ENCODE results near the gene ATMIN.

The ATMIN gene

DNA sequence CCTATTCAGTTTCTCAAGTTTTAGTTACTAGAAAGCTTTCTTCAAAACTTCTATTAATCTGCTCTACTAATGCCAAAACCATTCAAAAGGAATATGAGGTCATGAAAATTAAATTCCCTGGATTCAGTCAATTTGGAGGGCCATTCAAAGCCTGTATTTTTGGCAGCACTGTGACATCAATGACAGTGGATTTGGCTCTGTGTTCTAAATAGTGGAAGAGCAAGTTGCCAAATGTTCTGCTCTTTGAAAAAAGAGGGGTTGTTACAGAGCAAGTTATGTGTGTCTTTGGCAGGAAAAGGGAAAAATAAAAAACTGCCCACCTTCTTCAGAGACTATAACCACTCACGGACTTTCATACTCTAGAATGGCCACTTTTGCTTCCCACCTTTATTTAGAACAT, 44.6 kb downstream of the ATMIN start:
- ATAC-seq (ENCODE audit: insufficient read depth, low read depth): no peak
- TF ChIP-seq, protein P1, sequence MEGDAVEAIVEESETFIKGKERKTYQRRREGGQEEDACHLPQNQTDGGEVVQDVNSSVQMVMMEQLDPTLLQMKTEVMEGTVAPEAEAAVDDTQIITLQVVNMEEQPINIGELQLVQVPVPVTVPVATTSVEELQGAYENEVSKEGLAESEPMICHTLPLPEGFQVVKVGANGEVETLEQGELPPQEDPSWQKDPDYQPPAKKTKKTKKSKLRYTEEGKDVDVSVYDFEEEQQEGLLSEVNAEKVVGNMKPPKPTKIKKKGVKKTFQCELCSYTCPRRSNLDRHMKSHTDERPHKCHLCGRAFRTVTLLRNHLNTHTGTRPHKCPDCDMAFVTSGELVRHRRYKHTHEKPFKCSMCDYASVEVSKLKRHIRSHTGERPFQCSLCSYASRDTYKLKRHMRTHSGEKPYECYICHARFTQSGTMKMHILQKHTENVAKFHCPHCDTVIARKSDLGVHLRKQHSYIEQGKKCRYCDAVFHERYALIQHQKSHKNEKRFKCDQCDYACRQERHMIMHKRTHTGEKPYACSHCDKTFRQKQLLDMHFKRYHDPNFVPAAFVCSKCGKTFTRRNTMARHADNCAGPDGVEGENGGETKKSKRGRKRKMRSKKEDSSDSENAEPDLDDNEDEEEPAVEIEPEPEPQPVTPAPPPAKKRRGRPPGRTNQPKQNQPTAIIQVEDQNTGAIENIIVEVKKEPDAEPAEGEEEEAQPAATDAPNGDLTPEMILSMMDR (IDR thresholded peaks at IDR 0.05; ENCODE audit: borderline replicate concordance, extremely low read depth, low read length, poor library complexity, severe bottlenecking): no peak
- TF ChIP-seq EZH2 (IDR thresholded peaks at IDR 0.05; ENCODE audit: borderline replicate concordance, low read depth, low read length, severe bottlenecking): no peak
- H3K27me3 ChIP-seq (ENCODE audit: insufficient read depth, low read length, poor library complexity): no peaks in the 10 kb centered on the region

DNA sequence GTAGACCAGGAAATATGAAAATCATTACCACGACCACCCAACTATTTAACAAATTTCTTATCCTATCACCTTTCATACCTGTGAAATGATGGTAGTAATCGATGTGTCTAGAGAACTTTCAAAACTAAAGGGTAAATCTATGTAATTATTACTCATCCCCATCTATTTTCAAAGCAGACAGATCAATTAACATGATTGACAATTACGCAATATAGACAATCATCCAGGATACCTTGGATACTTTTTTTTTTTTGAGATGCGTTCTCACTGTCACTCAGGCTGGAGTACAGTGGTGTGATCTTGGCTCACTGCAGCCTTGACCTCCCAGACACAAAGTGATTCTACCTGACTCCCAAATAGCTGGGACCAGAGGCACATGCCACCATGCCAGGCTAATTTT, 45.4 kb downstream of the ATMIN start:
- ATAC-seq (ENCODE audit: insufficient read depth, low read depth): no peak
- peaks cover 10% of the 10 kb centered on the region for H3K36me3 ChIP-seq (ENCODE audit: insufficient read depth, low read length)
- no peaks in the 10 kb centered on the region for H4K20me1 ChIP-seq (ENCODE audit: insufficient read depth, low read length)
- no peaks in the 10 kb centered on the region for H3K27me3 ChIP-seq (ENCODE audit: insufficient read depth, low read length, poor library complexity)
- no peak overlapping the region for H3K27ac ChIP-seq (ENCODE audit: low read length)
- H3K4me1 ChIP-seq (ENCODE audit: insufficient read depth, low read length): peaks cover 13% of the 10 kb centered on the region
- no peak overlapping the region for H2AFZ ChIP-seq (ENCODE audit: low read depth, low read length)
- DNase-seq: no peak
- no peak overlapping the region for H3K9ac ChIP-seq (ENCODE audit: low read depth, low read length)
- TF ChIP-seq, protein P1 (IDR thresholded peaks at IDR 0.05; ENCODE audit: borderline replicate concordance, extremely low read depth, low read length, poor library complexity, severe bottlenecking): no peak
- TF ChIP-seq EZH2 (IDR thresholded peaks at IDR 0.05; ENCODE audit: borderline replicate concordance, low read depth, low read length, severe bottlenecking): no peak
- H3K4me2 ChIP-seq (ENCODE audit: insufficient read depth, low read length): no peak overlapping the region
- H3K79me2 ChIP-seq (ENCODE audit: insufficient read depth, low read length): no peaks in the 10 kb centered on the region
- H3K4me3 ChIP-seq (ENCODE audit: low read depth in 1 of 2, low read length in 2 of 2): no peak overlapping the region
- H3K9me3 ChIP-seq (ENCODE audit: insufficient read depth, low read length, severe bottlenecking): no peaks in the 10 kb centered on the region

More for the DNA sequence above, 44.6 kb downstream of the ATMIN start:
- H3K4me2 ChIP-seq (ENCODE audit: insufficient read depth, low read length): no peak overlapping the region
- H3K79me2 ChIP-seq (ENCODE audit: insufficient read depth, low read length): no peaks in the 10 kb centered on the region
- H2AFZ ChIP-seq (ENCODE audit: low read depth, low read length): no peak overlapping the region
- no peaks in the 10 kb centered on the region for H3K9me3 ChIP-seq (ENCODE audit: insufficient read depth, low read length, severe bottlenecking)
- DNase-seq: no peak
- no peak overlapping the region for H3K4me3 ChIP-seq (ENCODE audit: low read depth in 1 of 2, low read length in 2 of 2)
- peaks cover 10% of the 10 kb centered on the region for H3K36me3 ChIP-seq (ENCODE audit: insufficient read depth, low read length)
- peaks cover 18% of the 10 kb centered on the region for H3K4me1 ChIP-seq (ENCODE audit: insufficient read depth, low read length)
- no peak overlapping the region for H3K27ac ChIP-seq (ENCODE audit: low read length)
- H4K20me1 ChIP-seq (ENCODE audit: insufficient read depth, low read length): no peaks in the 10 kb centered on the region
- no peak overlapping the region for H3K9ac ChIP-seq (ENCODE audit: low read depth, low read length)

DNA sequence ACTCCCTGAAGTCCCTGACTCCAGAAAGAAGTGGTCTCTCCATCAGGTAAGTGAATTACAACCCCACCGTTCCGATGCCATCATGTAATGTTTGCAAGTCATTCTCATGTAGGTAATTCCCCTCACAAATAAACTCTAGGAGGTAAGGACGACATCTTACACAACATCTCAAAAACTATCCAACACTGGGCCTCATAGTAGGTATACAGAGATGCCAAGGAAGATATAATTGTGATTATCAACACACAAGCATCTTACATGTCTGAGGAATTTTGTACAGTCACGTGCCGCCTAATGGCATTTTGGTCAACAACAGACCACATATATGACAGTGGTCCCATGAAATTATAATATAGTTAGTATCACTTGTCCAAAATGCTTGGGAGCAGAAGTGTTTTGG, 53.2 kb downstream of the ATMIN start:
- Histone ChIP-seq H3K36me3 (ENCODE audit: insufficient read depth, low read length) (peaks cover 15% of the 10 kb centered on the region; the same call in 1 of the 2 replicates), H3K4me3 (ENCODE audit: low read depth in 1 of 2, low read length in 2 of 2) (no peak overlapping the region), H3K9ac (ENCODE audit: low read depth, low read length) (no peak overlapping the region), H4K20me1 (ENCODE audit: insufficient read depth, low read length) (0 out of 2 replicates have a peak, but pooled peaks cover 3% of the 10 kb centered on the region), H3K4me1 (ENCODE audit: insufficient read depth, low read length) (no peaks in the 10 kb centered on the region), H3K27ac (ENCODE audit: low read length) (no peak overlapping the region), H3K9me3 (ENCODE audit: insufficient read depth, low read length, severe bottlenecking) (no peaks in the 10 kb centered on the region), H3K79me2 (ENCODE audit: insufficient read depth, low read length) (peaks cover 42% of the 10 kb centered on the region), H3K4me2 (ENCODE audit: insufficient read depth, low read length) (no peak overlapping the region), H3K27me3 (ENCODE audit: insufficient read depth, low read length, poor library complexity) (no peaks in the 10 kb centered on the region), H2AFZ (ENCODE audit: low read depth, low read length) (no peak overlapping the region)
- DNase-seq (no peak), ATAC-seq (ENCODE audit: insufficient read depth, low read depth) (no peak)
- TF ChIP-seq, protein P1 (IDR thresholded peaks at IDR 0.05; ENCODE audit: borderline replicate concordance, extremely low read depth, low read length, poor library complexity, severe bottlenecking): no peak
- TF ChIP-seq EZH2 (IDR thresholded peaks at IDR 0.05; ENCODE audit: borderline replicate concordance, low read depth, low read length, severe bottlenecking): no peak
